ENCODE data around the gene SCGN.

DNA sequence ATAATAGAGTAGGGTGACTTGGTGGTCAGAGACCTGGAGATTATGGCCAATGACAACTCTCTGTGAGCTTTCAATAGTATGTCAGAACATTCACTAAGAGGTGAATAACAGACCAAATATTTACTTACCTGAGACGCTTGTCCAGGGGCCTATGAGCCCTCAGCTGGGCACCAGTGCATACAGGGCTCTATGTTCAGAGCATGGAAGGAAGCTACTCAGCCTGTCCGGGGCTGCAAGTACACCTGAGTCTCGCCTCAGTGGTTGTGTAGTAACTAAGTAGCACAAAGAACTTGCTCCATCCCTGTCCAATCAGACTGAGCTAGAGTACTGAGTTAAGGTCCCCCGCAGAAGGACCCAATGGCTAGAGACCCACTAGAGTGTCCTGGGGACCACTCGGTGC is 11.6 kb upstream of the SCGN start:
- no peak for TF ChIP-seq ESRRG (CRISPR knock-in tag; IDR thresholded peaks at IDR 0.05)
- TF ChIP-seq CSDC2 (CRISPR knock-in tag; IDR thresholded peaks at IDR 0.05): no peak
- TF ChIP-seq TOX (CRISPR knock-in tag; IDR thresholded peaks at IDR 0.05; ENCODE audit: borderline replicate concordance): no peak
- TF ChIP-seq ARNTL (CRISPR knock-in tag; IDR thresholded peaks at IDR 0.05; ENCODE audit: borderline replicate concordance, low read depth): no peak
- no peak for TF ChIP-seq PATZ1 (CRISPR knock-in tag; IDR thresholded peaks at IDR 0.05; ENCODE audit: borderline replicate concordance)
- no peak for TF ChIP-seq RARB (CRISPR knock-in tag; IDR thresholded peaks at IDR 0.05)

All from SK-N-SH treated with all-trans-retinoic acid at 6 μM for 48 hours (cell line).